HepG2 (cell line): Measurements from ENCODE around the gene DPEP1. TPM values are rescaled to one million over a fixed set of nuclear protein-coding genes. Genes with fewer than 3 reads are reported as not detected.
A peak's percentile ranks its signal among the peaks of the same experiment; 100 is the strongest.

Experiments
- ATF6 ChIP-seq: sonication (generic); formaldehyde crosslinking; conservative IDR thresholded peaks from 2 replicates; pipeline ENCODE4 v1.4.0; 2020; ENCODE audit warnings: missing genetic modification reagents
- BRF2 ChIP-seq: sonication (generic); formaldehyde crosslinking; IDR thresholded peaks from 2 replicates; pipeline ENCODE4 v1.8.1; 2022; ENCODE audit warnings: mild to moderate bottlenecking, missing genetic modification reagents
- DNMT1 ChIP-seq: sonication (generic); formaldehyde crosslinking; IDR thresholded peaks from 2 replicates; pipeline ENCODE4 v1.5.1; 2020; ENCODE audit warnings: mild to moderate bottlenecking, missing genetic modification reagents
- ELF1 ChIP-seq: sonication (generic); formaldehyde crosslinking; IDR thresholded peaks from 2 replicates; pipeline ENCODE4 v1.4.0; 2020; ENCODE audit warnings: missing genetic modification reagents
- HINFP ChIP-seq: sonication (generic); formaldehyde crosslinking; IDR thresholded peaks from 2 replicates; pipeline ENCODE4 v1.4.0; 2020; ENCODE audit warnings: low read depth, mild to moderate bottlenecking, missing genetic modification reagents
- HMG20B ChIP-seq: conservative IDR thresholded peaks from 2 replicates; pipeline ENCODE4 v1.6.1; 2016; ENCODE audit warnings: missing genetic modification reagents, missing compliant biosample characterization
- HNF1B ChIP-seq: sonication (generic); formaldehyde crosslinking; IDR thresholded peaks from 2 replicates; pipeline ENCODE4 v1.5.1; 2020; ENCODE audit warnings: mild to moderate bottlenecking, moderate library complexity, missing genetic modification reagents
- HOXA9 ChIP-seq: sonication (generic); formaldehyde crosslinking; IDR thresholded peaks from 2 replicates; pipeline ENCODE4 v1.8.1; 2022; ENCODE audit warnings: missing genetic modification reagents, mild to moderate bottlenecking, moderate library complexity, borderline replicate concordance
- MAFF ChIP-seq: IDR thresholded peaks from 2 replicates; pipeline ENCODE4 v1.6.1; 2011; ENCODE audit warnings: low read depth, low read length, improper control_type of control experiment
- NFYB ChIP-seq: sonication (generic); formaldehyde crosslinking; IDR thresholded peaks from 2 replicates; pipeline ENCODE4 v1.4.0; 2020; ENCODE audit warnings: missing genetic modification reagents
- NR0B2 ChIP-seq: sonication (generic); formaldehyde crosslinking; IDR thresholded peaks from 2 replicates; pipeline ENCODE4 v1.4.0; 2020; ENCODE audit warnings: mild to moderate bottlenecking, missing genetic modification reagents
- PHB2 ChIP-seq: fragments of 450-650 bp; IDR thresholded peaks from 2 replicates; pipeline ENCODE4 v1.6.1; 2018; ENCODE audit not compliant: partially characterized antibody
- RARG ChIP-seq: sonication (generic); formaldehyde crosslinking; IDR thresholded peaks from 2 replicates; pipeline ENCODE4 v1.4.0; 2020; ENCODE audit warnings: low read depth, mild to moderate bottlenecking, missing genetic modification reagents
- REXO4 ChIP-seq: sonication (generic); formaldehyde crosslinking; IDR thresholded peaks from 2 replicates; pipeline ENCODE4 v1.8.0; 2022; ENCODE audit warnings: missing genetic modification reagents, mild to moderate bottlenecking, borderline replicate concordance
- TP53 ChIP-seq: sonication (generic); formaldehyde crosslinking; conservative IDR thresholded peaks from 2 replicates; pipeline ENCODE4 v1.4.0; 2020; ENCODE audit warnings: missing genetic modification reagents
- ZMAT5 ChIP-seq: sonication (generic); formaldehyde crosslinking; IDR thresholded peaks from 2 replicates; pipeline ENCODE4 v1.5.0; 2020; ENCODE audit warnings: mild to moderate bottlenecking, low read depth, missing genetic modification reagents, borderline replicate concordance
- ZNF367 ChIP-seq: sonication (generic); formaldehyde crosslinking; IDR thresholded peaks from 2 replicates; pipeline ENCODE4 v1.4.0; 2020; ENCODE audit warnings: missing genetic modification reagents, borderline replicate concordance
- ZNF543 ChIP-seq: sonication (generic); formaldehyde crosslinking; IDR thresholded peaks from 2 replicates; pipeline ENCODE4 v1.4.0; 2020; ENCODE audit warnings: mild to moderate bottlenecking, missing genetic modification reagents
- ZNF775 ChIP-seq: sonication (generic); formaldehyde crosslinking; IDR thresholded peaks from 2 replicates; pipeline ENCODE4 v1.4.0; 2020; ENCODE audit warnings: missing genetic modification reagents, mild to moderate bottlenecking, moderate library complexity, borderline replicate concordance
- ZSCAN9 ChIP-seq: IDR thresholded peaks from 2 replicates; pipeline ENCODE4 v1.6.1; 2016; ENCODE audit warnings: borderline replicate concordance
- polyA plus RNA-seq, 8 experiments: library from polyadenylated mRNA; depleted of rRNA in 3 of 8; stranded (reverse) in 7 of 8; unstranded in 1 of 8; fragments of >200 nt; fragmentation: Illumina TruSeq in 4 of 8; extraction: Trizol in 4 of 8; gene quantifications; 2 replicates each; pipeline versions ENCODE4 v1.2.1 to v1.2.3, GENCODE V29; 2011 to 2016; ENCODE audit warnings: low read depth in 4 of 8, missing spikeins in 1 of 8, mixed read lengths in 1 of 8; ENCODE audit not compliant: insufficient read depth in 1 of 8
- total RNA-seq, 5 experiments: library from RNA; depleted of rRNA; stranded (reverse); fragments of >200 nt; fragmentation: Illumina TruSeq; extraction: Trizol; gene quantifications; 2 replicates each; pipeline ENCODE4 v1.2.3, GENCODE V29; 2016; ENCODE audit warnings: low read depth in 1 of 5

Gene DPEP1
- total and polyA plus RNA-seq, 2 of the 13 experiments (the other 11 are each of a cell fraction or from before 2014, with no cell fraction given), result 37.6 to 52.2 TPM

- 0 out of 2 replicates have a peak, but pooled peaks have one; percentile 11 for TF ChIP-seq HMG20B (CRISPR knock-in tag)
- peak; percentile 82 for TF ChIP-seq HNF1B (CRISPR knock-in tag)
- 0 out of 2 replicates have a peak, but pooled peaks have one; percentile 10 for TF ChIP-seq ATF6 (CRISPR knock-in tag)
- 0 out of 2 replicates have a peak, but pooled peaks have one; percentile 28 for TF ChIP-seq DNMT1 (CRISPR knock-in tag)
- TF ChIP-seq ZNF543 (CRISPR knock-in tag), result peak; percentile 40; the same call in 1 of the 2 replicates
- no peak for TF ChIP-seq RARG
- no peak for TF ChIP-seq MAFF
- TF ChIP-seq ZNF367 (CRISPR knock-in tag), result peak; percentile 82
- TF ChIP-seq NFYB (CRISPR knock-in tag), result no peak; the same call in 1 of the 2 replicates
- TF ChIP-seq HOXA9 (CRISPR knock-in tag), result no peak
- peak; percentile 66; the same call in 1 of the 2 replicates for TF ChIP-seq ZSCAN9 (CRISPR knock-in tag)
- TF ChIP-seq ZMAT5, result no peak
- TF ChIP-seq TP53, result peak; percentile 88
- no peak for TF ChIP-seq REXO4 (CRISPR knock-in tag)
- TF ChIP-seq ZNF775 (CRISPR knock-in tag), result no peak
- peak; percentile 60; the same call in 1 of the 2 replicates for TF ChIP-seq BRF2 (CRISPR knock-in tag)
- no peak for TF ChIP-seq NR0B2 (CRISPR knock-in tag)
- TF ChIP-seq HINFP (CRISPR knock-in tag), result no peak
- TF ChIP-seq PHB2, result no peak
- peak; percentile 72 for TF ChIP-seq ELF1 (CRISPR knock-in tag)
Observed at GRCh38 chr16:89565506-89566372, 47.7 kb upstream of the DPEP1 start (continued).
